22Rv1 (cell line): Measurements from ENCODE around the gene PDCL3.

Experiments
- H3K27ac ChIP-seq: fragments of 450-650 bp; 2 replicates; pipeline ENCODE4 v1.5.1; 2017
- CTCF ChIP-seq: fragments of 450-650 bp; IDR thresholded peaks from 2 replicates; pipeline ENCODE4 v1.5.1; 2017; ENCODE audit warnings: mild to moderate bottlenecking
- ZFX ChIP-seq: fragments of 450-650 bp; IDR thresholded peaks from 2 replicates; pipeline ENCODE4 v1.6.1; 2017; ENCODE audit warnings: antibody characterized with exemption, borderline replicate concordance

Gene PDCL3

DNA sequence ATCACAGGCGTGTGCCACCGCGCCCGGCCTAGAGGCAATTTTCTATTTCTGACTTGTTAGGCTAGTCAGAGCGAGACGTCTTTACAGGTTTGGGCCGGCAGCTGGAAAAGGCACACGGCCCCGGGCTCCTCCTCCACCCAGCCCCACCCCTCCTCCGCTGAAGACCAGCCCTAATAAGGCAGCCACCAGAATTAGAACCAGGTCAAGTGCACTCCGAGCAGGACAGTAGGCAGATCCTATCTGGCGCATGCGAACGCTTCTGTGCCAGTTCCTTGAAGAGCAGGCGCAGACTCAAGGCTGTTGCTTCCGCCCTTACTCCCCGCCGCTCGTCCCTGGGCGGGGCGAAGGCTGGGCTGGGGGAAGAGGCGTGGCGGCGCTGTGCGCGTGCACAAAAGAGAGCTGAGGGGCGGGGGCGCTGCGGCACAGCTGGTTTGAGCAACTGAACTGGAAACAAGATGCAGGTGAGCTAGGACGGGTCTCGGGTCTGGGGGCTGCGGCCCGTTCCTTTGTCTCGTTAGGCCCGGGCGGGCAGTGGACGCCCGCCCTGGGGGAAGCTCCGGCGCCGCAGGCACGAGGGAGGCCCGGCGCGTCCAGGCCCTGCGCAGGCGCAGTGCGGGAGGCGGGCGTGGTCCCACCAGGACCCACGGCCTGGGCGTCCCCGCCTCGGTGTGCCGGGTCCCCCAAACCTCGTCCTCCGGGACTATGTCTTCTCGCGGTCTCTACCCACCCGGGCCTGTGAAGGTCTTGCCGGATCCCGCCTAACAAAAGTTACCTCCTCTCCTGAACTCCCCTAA, at the start of gene PDCL3:
Gene PDCL3 (plus strand): TSS at position 381 of the 794 bp plus-strand sequence. CDS start 75 bp downstream, at position 456.
- TF ChIP-seq ZFX (no peak), CTCF (peak; percentile 22)
- peak within 1 kb of the TSS; percentile 92 for H3K27ac ChIP-seq

DNA sequence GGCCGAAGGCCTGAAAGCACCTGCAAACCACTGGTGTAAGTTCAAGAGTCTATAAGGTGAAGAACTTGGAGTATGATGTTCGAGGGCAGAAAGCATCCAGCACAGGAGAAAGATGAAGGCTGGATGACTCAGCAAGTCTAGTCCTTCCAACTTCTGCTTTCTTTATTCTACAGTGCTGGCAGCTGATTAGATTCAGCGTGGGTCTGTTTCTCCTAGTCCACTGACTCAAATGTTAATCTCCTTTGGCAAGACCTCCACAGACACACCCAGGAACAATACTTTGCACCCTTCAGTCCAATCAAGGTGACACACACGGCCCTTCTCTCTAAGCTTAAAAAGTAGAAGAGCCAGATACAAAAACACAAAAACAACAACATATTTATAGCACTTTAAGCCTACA, 49.1 kb upstream of the PDCL3 start:
- no peak overlapping the region for H3K27ac ChIP-seq
- no peak for TF ChIP-seq ZFX
- no peak for TF ChIP-seq CTCF

GRCh38 chr2:100517556-100517955, 45.2 kb upstream of the PDCL3 start:
- TF ChIP-seq ZFX (no peak), CTCF (no peak)
- no peak overlapping the region for H3K27ac ChIP-seq

GRCh38 chr2:100518801-100519200, 44.0 kb upstream of the PDCL3 start:
- TF ChIP-seq ZFX (no peak), CTCF (no peak)
- H3K27ac ChIP-seq, result no peak overlapping the region

DNA sequence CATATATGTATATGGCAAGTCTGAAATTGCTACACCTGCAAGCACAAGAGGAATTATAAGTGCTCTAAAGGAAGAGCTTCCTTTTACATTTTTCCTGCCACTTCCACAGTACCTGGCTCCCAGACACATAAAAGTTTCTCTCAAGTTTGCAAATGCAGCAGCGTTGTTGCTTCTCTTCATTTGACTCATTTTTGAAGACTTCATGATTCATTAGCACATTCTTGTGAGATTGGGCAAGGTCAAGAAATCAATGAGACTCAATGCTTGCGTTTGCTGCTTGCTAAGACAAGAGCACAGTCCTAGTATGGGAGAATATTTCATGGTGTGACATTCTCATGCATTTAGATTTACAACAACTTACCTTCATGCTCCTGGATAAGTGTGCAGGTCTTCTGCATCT, 42.6 kb upstream of the PDCL3 start:
- TF ChIP-seq ZFX (no peak), CTCF (no peak)
- no peak overlapping the region for H3K27ac ChIP-seq

GRCh38 chr2:100522430-100522829, 40.4 kb upstream of the PDCL3 start:
- TF ChIP-seq ZFX (no peak), CTCF (no peak)
- H3K27ac ChIP-seq, result no peak overlapping the region

DNA sequence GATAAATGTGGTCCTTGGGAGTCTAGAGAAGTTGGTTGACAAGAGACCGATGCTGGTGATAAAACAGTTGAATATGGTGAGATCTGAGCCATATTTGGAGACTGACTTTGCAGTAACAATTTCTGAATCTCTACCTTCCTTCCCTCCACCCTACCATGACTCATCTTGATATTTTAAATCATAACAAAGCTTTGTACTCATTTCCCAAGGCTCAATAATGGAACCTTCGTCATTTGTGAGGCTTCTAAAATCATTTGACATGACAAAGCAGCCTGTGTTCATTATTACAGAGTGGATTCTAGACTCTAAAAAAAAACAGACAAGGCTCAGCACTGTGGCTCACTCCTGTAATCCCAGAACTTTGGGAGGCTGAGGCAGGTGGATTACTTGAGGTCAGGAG, 38.5 kb upstream of the PDCL3 start:
- H3K27ac ChIP-seq, result no peak overlapping the region
- TF ChIP-seq ZFX, result no peak
- TF ChIP-seq CTCF, result no peak
